Measurements from ENCODE around the gene CRKL.
"Not testable (repeated sequence)": the region's sequence is repeated elsewhere in the genome, so short reads cannot be mapped to it uniquely, and the experiment has no call there.

Gene CRKL

DNA sequence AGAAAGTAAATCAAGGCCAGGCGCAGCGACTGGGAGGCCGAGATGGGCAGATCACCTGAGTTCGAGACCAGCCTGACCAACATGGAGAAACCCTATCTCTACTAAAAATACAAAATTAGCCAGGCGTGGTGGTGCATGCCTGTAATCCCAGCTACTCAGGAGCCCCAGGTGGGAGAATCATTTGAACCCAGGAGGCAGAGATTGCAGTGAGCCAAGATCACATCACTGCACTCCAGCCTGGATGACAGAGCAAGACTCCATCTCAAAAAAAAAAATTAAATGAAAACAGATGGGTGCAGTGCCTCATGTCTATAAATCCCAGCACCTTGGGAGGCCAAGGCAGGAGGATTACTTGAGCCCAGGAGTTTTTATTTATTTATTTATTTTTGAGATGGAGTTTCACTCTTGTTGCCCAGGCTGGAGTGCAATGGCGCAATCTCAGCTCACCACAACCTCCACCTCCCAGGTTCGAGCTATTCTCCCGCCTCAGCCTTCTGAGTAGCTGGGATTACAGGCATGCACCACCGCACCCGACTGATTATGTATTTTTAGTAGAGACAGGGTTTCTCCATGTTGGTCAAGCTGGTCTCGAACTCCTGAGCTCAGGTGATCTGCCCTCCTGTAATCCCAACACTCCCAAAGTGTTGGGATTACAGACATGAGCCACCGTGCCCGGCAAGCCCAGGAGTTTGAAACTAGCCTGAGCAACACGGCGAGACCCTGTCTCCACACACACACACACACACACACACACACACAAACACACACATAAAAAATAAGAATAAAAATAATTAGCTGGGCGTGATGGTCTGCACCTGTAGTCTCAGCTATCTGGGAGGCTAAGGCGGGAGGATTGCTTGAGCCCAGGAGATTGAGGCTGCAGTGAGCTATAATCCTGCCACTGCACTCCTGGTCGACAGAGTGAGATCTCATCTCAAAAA is 15.8 kb upstream of the CRKL start:
- DNase-seq = not testable (repeated sequence)

DNA sequence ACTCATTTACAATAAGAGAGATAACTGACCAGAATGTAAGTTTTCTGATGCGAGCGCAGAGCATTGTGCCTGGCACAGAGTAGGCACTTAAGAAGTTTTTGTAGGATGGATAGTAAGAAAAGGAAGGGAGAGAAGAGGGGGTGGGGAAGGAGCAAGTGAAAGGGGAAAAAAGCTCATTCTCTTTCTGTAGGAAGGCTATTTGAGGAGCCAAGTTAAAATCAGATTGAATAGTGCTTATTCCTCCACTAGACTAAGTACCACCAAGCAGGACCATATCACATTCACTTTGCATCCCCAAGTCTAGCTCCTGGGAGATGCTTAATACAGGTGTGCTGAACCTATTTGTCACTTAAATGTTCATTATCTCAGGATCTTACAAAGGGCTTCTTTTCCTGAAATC is 14.1 kb upstream of the CRKL start:
- DNase-seq = no peak

DNA sequence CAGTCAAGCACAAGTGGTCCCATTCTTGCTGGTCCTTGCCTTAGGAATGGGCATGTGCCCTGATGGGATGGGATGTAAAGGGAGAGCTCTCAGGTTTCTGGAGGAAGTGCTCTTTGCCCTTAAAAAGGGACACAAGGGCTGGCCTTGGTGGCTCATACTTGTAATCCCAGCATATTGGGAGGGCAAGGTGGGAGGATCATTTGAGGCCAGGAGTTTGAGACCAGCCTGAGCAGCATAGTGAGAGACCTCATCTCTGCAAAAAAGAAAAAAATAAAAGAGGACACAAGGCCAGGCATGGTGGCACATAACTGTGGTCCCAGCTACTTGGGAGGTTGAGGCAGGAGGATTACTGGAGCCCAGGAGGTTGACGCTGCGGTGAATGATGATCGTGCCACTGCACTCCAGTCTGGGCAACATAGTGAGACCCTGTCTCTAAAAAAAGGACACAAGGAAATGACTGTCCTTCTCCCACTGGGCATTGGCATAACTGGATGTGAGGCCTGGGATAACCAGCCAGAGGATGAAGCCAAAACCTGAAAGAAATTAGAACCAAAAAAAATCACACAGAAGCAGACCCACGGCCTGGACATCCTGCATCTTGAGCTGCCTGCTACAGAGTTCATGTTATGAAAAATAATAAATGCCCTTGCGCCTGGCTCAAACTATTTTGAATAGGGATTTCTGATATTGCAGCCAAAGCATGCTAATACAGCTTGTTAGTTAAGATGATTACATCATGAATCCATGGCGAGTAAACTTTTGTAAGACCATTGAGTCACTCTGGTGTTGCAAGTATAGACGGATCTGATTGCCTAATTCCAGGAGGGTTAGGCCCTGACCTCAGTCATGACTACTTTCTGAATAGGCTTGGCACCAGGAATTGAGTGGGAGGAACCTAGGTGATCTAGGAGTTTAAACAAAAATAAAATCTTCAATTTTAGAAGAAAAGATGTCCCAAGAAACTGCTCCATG is 12.9 kb upstream of the CRKL start:
- DNase-seq = no peak

DNA sequence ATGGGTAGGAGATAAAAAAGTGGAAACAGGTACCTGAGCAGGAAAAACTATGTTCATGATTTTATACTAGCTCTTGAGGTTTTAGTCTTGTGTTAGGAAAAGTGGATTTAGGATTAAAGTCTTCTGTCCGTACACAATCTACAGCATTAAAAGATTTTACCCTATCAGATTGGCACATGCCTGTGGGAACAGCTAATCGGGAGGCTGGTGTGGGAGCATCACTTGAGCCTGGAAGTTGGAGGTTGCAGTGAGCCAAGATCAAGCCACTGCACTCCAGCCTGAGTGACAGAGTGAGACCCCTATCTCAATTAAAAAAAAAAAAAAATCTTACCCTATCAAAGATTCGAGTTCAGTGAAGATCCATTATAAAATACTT is 12.2 kb upstream of the CRKL start:
- no peak for DNase-seq

DNA sequence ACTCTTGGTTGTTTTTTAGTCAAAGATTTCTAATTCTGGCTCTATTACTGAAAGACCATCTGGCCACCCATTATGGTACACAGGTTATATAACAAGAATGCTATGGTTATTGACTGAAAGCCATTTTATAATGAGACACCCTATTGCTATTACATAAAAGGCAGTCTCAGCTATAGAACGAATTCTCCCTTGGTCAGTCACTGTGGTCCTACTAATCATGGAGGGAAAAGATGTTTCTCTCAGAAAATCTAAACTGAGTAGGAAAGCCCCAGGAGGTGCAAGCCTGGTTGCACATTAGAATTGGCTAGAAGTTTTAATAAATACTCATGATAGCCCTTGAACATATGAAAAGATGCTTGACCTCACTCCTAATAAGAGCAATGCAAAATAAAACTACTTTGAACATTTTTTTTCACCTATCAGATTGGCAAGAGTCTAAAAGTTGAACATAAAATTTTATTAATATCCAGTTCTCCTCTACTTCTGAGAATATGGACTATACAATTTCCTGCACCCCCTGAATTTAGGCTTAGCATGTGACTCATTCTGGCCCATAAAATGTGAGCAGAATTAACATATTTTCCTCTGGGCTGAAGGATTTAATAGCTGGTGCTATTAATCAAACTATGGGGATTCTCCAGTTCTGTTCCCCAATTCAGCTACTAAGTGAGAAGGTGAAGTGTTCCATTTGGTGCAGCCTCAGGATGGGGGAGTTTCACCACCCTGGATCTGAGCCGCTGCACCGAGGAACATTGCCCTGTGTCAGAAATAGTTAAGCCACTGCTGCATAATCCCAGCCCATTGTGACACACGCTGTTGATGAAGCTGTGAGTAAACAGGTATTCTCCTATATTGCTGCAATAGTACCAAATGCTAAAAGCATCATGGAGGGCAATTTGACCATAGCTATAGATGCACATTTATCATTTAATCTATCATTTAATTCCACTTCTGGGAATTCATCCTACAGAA is 11.5 kb upstream of the CRKL start:
- DNase-seq = no peak

DNA sequence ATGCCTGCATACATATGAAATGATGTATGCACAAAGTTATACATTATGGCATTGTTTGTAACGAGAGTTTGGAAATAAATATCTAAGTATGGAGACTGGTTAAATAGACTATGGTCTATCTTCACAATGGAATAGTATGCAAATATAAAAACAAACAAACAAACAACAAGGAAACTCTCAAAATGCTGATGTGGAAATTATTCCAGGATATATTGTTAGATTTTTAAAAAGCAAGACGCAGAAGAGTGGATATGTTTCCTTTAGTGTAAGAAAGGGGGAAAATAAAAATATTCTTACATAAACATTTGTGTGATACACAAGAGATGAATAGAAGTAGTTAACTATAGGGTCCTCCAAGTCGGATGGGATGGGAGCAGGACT is 10.8 kb upstream of the CRKL start:
- DNase-seq = no peak

DNA sequence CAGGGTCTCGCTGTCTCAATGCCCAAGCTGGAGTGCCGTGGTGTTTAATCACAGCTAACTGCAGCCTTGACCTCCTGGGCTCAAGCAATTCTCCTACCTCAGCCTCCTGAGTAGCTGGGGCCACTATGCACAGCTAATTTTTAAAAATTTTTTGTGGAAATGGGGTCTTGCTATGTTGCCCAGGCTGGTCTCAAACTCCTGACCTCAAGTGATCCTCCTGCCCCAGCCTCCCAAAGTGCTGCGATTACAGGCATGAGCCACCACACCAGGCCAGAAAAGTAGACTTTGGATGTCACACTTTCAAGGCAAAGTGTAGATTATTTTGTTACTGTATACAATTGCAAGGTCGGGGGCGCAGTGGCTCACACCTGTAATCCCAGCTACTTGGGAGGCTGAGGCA is 8.5 kb upstream of the CRKL start:
- not testable (repeated sequence) for DNase-seq

DNA sequence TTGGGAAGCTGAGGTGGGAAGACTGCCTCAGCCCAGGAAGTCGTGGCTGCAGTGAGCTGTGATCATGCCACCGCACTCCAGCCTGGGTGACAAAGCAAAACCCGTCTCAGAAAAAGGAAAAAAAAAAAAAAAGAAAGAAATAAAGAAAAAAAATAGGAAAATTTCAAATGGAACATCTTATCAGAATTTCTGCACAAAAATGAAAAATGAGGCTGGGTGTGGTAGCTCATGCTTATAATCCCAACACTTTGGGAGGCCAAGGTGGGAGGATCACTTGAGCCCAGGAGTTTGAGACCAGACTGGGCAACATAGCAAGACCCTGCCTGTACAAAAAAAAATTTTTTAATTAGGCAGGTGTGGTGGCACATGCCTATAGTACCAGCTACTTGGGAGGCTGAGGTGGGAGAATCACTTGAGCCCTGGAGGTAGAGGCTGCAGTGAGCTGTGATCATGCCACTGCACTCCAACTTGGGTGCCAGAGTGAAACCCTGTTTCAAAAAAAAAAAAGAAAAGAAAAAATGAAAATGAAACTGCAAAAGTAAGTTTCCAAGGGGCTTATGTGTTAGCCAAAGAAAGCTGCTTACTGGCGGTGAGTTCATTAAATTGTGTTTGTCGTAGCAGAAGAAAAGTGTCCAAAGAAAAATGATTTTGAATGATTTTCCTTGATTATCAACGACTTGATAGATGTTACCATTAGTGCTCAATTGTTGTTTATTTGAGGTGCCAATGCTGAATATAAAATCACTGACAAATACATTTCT is 7.5 kb upstream of the CRKL start:
- no peak for DNase-seq

DNA sequence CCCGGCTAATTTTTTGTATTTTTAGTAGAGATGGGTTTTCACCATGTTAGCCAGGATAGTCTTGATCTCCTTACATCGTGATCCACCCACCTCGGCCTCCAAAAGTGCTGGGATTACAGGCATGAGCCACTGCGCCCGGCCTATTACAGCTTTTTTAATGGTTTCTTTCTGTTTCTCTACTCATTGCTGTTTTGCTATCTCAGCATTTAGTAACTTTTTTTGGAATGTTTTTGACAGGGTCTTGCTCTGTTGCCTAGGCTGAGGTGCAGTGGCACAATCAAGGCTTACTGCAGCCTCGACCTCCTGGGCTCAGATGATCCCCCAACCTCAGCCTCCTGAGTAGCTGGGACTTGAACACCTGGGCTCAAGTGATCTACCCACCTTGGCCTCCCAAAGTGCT is 4.7 kb upstream of the CRKL start:
- DNase-seq = no peak

DNA sequence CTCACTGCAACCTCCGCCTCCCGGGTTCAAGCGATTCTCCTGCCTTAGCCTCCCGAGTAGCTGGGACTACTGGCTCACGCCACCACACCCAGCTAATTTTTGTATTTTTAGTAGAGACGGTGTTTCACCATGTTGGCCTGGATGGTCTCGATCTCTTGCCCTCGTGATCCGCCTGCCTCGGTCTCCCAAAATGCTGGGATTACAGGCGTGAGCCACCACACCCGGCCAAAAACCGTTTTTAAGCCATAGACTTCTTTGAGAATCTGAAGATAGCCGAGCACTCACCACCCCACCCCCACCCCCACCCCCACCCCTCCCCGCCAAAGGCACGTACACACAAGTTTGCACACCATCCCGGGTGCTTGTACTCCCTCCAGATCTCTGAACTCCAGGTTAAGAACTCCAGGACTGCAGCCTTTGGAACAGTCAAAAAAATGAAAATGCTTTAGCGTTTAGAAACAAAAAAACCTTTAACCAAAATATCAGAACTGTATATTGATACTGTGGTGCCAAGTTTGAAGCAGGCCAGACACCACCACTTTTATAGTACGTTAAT is 1.5 kb downstream of the CRKL start:
- no peak for DNase-seq

DNA sequence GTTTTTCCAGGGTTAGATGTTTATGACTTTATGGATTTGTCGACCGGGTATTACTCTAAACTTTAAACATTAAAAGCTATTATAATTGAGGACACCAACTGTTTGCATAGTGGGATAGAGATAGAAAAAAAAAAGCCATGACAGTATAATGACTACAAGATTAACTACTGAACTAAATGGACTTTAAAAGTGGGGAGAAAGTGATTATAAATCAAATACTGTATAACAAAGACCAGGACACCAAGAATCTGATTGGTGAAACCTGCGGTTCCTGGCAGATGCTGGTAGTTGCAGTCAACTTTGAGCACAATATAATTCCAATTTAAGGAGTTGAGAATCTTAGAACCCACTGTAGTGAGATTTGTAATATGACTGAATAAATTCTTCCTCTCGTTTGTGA is 2.5 kb downstream of the CRKL start:
- no peak for DNase-seq

DNA sequence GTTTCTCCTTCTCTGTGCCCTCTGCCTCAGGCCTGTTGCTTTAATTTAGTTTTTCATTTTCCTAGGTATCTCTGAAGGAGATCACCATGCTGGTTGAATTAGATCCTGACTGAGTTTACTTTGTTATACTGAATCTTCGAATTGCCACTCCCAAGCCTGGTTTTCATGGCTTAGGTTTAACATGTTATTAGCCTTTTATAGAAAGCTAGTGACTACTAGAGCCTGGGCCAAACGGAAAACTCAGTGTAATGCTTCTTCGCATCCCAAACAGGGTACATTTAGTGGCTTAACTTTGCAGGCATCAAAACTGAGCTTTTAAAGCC is 3.6 kb downstream of the CRKL start:
- DNase-seq = no peak

DNA sequence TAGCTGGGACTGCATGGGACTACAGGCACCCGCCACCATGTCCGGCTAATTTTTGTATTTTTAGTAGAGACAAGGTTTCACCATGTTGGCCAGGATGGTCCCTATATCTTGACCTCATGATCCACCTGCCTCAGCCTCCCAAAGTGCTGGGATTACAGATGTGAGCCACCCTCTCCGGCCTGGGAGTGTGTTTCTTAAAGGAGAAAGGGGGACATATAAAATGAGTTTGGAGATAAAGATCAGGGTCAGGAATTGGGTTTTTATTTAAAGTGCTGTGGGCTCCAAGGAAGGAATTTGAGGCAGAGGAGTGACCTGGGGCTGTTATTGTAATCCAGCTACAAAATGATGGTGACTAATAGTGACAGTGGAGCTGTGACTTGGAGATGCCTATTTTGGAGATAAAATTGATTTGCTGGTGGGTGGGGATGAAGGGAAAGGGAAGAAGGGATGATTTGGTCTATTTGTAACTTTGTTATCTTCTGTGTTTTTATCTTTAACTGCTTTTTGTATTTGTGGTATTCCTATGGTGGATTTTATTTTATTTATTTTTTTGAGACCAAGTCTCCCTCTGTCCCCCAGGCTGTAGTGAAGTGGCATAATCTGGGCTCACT is 5.0 kb downstream of the CRKL start:
- no peak for DNase-seq

DNA sequence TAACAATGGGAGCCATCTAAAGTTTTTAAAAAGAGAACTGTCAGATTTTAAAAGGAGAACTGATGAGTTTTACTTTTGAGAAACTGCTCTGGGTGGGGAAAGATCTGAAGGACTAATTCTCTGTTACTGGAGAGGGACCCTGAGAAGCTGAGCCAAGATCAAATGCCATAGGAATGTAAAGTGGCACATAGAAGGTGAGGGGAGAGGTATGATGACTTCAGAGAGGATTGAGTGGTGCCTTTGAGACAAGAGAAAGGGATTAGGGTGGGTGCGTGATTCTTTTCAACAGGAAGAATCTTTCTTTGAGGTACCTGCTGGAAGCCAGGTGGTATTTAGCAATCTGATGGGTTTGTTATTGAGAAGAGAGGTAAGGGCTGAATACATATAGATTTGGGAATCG is 9.0 kb downstream of the CRKL start:
- DNase-seq = no peak

DNA sequence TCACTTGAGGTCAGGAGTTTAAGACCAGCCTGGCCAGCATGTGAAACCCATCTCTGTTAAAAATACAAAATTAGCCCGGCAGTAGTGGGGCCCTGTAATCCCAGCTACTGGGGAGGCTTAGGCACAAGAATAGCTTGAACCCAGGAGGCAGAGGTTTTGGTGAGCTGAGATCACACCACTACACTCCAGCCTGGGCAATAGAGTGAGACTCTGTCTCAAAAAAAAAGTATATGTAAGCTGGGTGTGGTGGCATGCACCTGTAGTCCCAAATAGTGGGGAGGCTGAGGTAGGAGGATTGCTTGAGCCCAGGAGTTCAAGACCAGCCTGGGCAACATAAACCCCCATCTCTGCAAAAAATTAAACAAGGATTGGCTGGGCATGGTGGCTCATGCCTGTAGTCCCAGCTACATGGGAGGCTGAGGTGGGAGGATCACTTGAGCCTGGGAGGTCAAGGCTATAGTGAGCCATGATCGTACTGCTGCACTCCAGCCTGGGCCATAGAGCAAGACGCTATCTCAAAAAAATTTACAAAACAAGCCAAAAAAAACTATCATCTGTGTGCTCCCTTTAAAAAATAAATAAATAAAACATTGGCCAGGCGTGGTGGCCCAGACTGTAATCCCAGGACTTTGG is 10.8 kb downstream of the CRKL start:
- DNase-seq = no peak

DNA sequence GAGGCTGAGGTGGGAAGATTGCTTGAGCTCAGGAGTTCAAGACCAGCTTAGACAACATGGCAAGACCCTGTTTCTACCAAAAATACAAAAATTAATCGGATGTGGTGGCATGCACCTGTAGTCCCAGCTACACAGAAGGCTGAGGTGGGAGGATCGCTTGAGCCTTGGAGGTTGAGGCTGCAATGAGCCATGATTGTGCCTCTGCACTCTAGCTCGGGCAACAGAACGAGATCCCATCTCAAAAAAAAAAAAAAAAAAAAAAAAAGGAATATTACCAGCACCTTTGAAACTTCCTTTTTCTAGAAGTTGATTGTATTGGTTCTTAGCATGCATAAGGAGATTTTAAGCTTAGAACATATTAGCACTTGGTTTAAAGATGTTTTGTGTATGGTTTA is 11.4 kb downstream of the CRKL start:
- no peak for DNase-seq

DNA sequence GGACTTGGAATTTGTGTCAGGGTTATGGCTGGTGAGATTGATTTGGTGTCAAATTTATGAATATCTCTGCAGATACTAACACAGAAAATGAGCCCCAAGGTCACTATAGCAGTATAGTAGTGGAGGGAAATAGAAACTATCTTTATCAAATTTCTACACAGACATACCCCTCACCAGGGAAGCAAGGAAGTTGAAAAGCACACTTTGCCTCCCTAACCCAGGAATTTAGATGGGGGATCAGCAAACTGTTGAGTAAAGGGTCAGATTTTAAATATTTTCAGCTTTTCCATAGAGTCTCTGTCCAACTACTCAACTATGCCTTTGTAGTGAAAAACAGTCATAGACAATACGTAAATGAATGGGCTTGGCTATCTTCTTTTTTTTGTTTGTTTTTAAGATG is 12.8 kb downstream of the CRKL start:
- no peak for DNase-seq

DNA sequence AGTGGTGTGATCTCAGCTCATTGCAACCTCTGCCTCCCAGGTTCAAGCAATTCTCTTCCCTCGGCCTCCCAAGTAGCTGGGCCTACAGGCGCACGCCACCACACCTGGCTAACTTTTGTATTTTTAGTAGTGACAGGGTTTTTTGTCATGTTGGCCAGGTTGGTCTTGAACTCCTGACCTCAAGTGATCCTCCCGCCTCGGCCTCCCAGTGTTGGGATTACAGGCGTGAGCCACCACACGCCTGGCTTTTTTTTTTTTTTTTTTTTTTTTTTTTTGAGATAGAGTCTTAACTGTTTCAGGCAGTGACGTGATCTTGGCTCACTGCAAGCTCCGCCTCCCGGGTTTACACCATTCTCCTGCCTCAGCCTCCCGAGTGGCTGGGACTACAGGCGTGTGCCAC is 13.2 kb downstream of the CRKL start:
- not testable (repeated sequence) for DNase-seq

DNA sequence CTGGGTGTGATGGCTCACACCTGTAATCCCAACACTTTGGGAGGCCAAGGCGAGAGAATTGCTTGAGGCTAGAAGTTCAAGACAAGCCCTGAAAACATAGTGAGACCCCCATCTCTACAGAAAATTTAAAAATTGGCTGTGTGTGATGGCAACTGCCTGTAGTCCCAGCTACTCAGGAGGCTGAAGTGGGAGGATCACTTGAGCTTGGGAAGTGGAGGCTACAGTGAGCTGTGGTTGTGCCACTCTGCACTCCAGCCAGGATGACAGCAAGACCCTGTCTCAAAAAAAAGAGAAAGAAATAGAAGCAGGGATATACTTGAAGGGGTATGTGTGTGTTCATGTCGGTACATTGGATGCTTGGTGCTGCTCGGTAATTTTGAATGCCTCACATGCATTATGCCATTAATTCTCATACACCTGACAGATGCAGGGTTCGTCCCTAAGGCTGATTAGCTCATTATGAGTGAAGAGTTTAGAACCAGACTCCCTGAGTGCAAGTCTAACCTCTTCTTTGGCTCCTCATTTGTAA is 14.0 kb downstream of the CRKL start:
- no peak for DNase-seq

DNA sequence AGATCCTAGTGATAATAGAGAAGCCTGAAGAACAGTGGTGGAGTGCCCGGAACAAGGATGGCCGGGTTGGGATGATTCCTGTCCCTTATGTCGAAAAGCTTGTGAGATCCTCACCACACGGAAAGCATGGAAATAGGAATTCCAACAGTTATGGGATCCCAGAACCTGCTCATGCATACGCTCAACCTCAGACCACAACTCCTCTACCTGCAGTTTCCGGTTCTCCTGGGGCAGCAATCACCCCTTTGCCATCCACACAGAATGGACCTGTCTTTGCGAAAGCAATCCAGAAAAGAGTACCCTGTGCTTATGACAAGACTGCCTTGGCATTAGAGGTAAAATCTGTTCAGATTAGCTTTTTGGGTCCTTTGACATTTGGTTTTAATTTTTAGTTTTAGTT is 16.7 kb downstream of the CRKL start:
- DNase-seq = no peak

DNA sequence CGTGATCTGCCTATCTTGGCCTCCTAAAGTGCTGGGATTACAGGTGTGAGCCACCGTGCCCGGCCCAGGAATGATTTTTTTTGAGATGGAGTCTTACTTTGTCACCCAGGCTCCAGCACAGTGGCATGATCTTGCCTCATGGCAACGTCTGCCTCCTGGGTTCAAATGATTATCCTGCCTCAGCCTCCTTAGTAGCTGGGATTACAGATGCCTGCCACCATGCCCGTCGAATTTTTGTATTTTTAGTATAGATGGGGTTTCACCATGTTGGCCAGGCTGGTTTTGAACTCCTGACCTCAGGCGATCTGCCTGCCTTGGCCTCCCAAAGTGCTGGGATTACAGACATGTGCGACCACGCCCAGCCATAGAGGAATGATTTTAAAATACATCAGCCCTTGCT is 17.8 kb downstream of the CRKL start:
- DNase-seq = not testable (repeated sequence)
